GM23248 (cell line): Measurements from ENCODE around the gene PPFIBP2. TPM values are rescaled to one million over a fixed set of nuclear protein-coding genes. Genes with fewer than 3 reads are reported as not detected.
"Not testable (repeated sequence)": the region's sequence is repeated elsewhere in the genome, so short reads cannot be mapped to it uniquely, and the experiment has no call there.

Experiments
- DNase-seq: peaks from one replicate; pipeline ENCODE4 v3.0.0-alpha.2; 2015
- H2AFZ ChIP-seq: fragments of 200-600 bp; sonication (generic); 2 replicates; pipeline ENCODE4 v1.6.1; 2016; ENCODE audit warnings: antibody characterized with exemption
- H3F3A ChIP-seq: fragments of 200-600 bp; sonication (generic); 2 replicates; pipeline ENCODE4 v1.6.1; 2016; ENCODE audit warnings: mild to moderate bottlenecking, antibody characterized with exemption, mixed run types; ENCODE audit not compliant: insufficient read depth
- H3K27ac ChIP-seq: fragments of 200-600 bp; sonication (generic); 2 replicates; pipeline ENCODE4 v1.5.1; 2016; ENCODE audit warnings: mild to moderate bottlenecking
- H3K27me3 ChIP-seq: fragments of 200-600 bp; sonication (generic); replicated peaks from 2 replicates; pipeline ENCODE4 v1.6.1; 2016; ENCODE audit warnings: mild to moderate bottlenecking; ENCODE audit not compliant: insufficient read depth
- H3K36me3 ChIP-seq: fragments of 200-600 bp; sonication (generic); 2 replicates; pipeline ENCODE4 v1.6.1; 2016; ENCODE audit warnings: low read depth, mild to moderate bottlenecking
- H3K4me1 ChIP-seq: fragments of 200-600 bp; sonication (generic); 2 replicates; pipeline ENCODE4 v1.6.1; 2016; ENCODE audit warnings: mild to moderate bottlenecking; ENCODE audit not compliant: insufficient read depth
- H3K4me2 ChIP-seq: fragments of 200-600 bp; sonication (generic); one replicate; pipeline ENCODE4 v1.6.1; 2016; ENCODE audit warnings: mild to moderate bottlenecking; ENCODE audit not compliant: unreplicated experiment
- H3K4me3 ChIP-seq: fragments of 200-600 bp; sonication (generic); 2 replicates; pipeline ENCODE4 v1.5.1; 2016; ENCODE audit warnings: mild to moderate bottlenecking
- H3K79me2 ChIP-seq: fragments of 200-600 bp; sonication (generic); 2 replicates; pipeline ENCODE4 v1.6.1; 2016; ENCODE audit warnings: mild to moderate bottlenecking; ENCODE audit not compliant: insufficient read depth
- H3K9ac ChIP-seq: fragments of 200-600 bp; sonication (generic); 2 replicates; pipeline ENCODE4 v1.6.1; 2016; ENCODE audit warnings: mild to moderate bottlenecking
- H3K9me2 ChIP-seq: fragments of 200-600 bp; sonication (generic); 2 replicates; pipeline ENCODE4 v1.6.1; 2016; ENCODE audit warnings: mixed run types, mild to moderate bottlenecking, moderate library complexity; ENCODE audit not compliant: insufficient read depth
- H3K9me3 ChIP-seq: fragments of 200-600 bp; sonication (generic); one replicate; pipeline ENCODE4 v1.6.1; 2017; ENCODE audit warnings: low read depth
- H4K20me1 ChIP-seq: fragments of 200-600 bp; sonication (generic); 2 replicates; pipeline ENCODE4 v1.6.0; 2016; ENCODE audit not compliant: insufficient read depth
- EZH2 ChIP-seq: fragments of 200-600 bp; sonication (generic); IDR thresholded peaks from 2 replicates; pipeline ENCODE4 v1.6.1; 2018; ENCODE audit warnings: antibody characterized with exemption, mild to moderate bottlenecking; ENCODE audit not compliant: insufficient read depth, poor library complexity, severe bottlenecking
- EZH2phosphoT487 ChIP-seq: fragments of 200-600 bp; sonication (generic); IDR thresholded peaks from 2 replicates; pipeline ENCODE4 v1.6.1; 2018; ENCODE audit warnings: antibody characterized with exemption, moderate library complexity, mild to moderate bottlenecking, low read depth; ENCODE audit not compliant: insufficient read depth
- WGBS, 2 experiments: methylation state at CpG; one replicate each; pipeline ENCODE4 v1.1.6; 2015 to 2017; ENCODE audit warnings: low lambda C conversion rate in 2 of 2, low coverage in 1 of 2; ENCODE audit errors: missing lambda C conversion rate in 2 of 2; 5-methylcytosine and 5-hydroxymethylcytosine counted together
- in situ Hi-C: fragments of 300-500 bp; cut with MboI; formaldehyde crosslinking; loops from 2 replicates; pipeline ENCODE4 v1.15.0; 2020
- polyA plus RNA-seq: library from polyadenylated mRNA; unstranded; fragments of >200 nt; fragmentation: Nextera tagmentation; extraction: Ambion mirVana; gene quantifications from 2 replicates; pipeline ENCODE4 v1.2.1, GENCODE V29; 2016
- total RNA-seq: library from RNA; depleted of rRNA; stranded (reverse); fragments of >200 nt; shearing (Covaris generic); gene quantifications from 2 replicates; pipeline ENCODE4 v1.2.3, GENCODE V29; 2014

The PPFIBP2 gene
- total and polyA plus RNA-seq, 2 experiments from 2014 or later = 4.1 to 5.9 TPM

GRCh38 chr11:7512525-7513233 is 1.1 kb upstream of the PPFIBP2 start:
- 11 to 13% methylated on average over 18 of the region's 18 CpGs for WGBS, 2 experiments
- peak; percentile 76 for DNase-seq
- Histone ChIP-seq H3K4me1 (peaks cover 8% of the 10 kb centered on the region; the same call in 1 of the 2 replicates), H4K20me1 (no peaks in the 10 kb centered on the region), H3F3A (no peaks in the 10 kb centered on the region), H3K27me3 (0 out of 2 replicates have a peak, but pooled peaks cover 6% of the 10 kb centered on the region), H3K36me3 (no peaks in the 10 kb centered on the region), H3K9me3 (no peaks in the 10 kb centered on the region), H3K9ac (peak overlapping the region; percentile 85), H2AFZ (peak overlapping the region; percentile 89), H3K4me3 (peak overlapping the region; percentile 78), H3K27ac (peak overlapping the region; percentile 68), H3K79me2 (no peaks in the 10 kb centered on the region), H3K9me2 (no peaks in the 10 kb centered on the region), H3K4me2 (peak overlapping the region; percentile 79)
- TF ChIP-seq EZH2 = no peak
- TF ChIP-seq EZH2phosphoT487 = no peak
- in situ Hi-C loops = no loop called here

- H3K36me3 ChIP-seq = no peaks in the 10 kb centered on the region
- WGBS, 2 experiments = 4 to 5% methylated on average over 24 to 28 of the region's 31 CpGs
- peak overlapping the region; percentile 85 for H3K9ac ChIP-seq
- in situ Hi-C loops = no loop called here
- peaks cover 8% of the 10 kb centered on the region; the same call in 1 of the 2 replicates for H3K4me1 ChIP-seq
- no peaks in the 10 kb centered on the region for H3K9me2 ChIP-seq
- peak overlapping the region; percentile 78 for H3K4me3 ChIP-seq
- no peak overlapping the region for H3K27ac ChIP-seq
- H2AFZ ChIP-seq = peak overlapping the region; percentile 89
- no peaks in the 10 kb centered on the region for H4K20me1 ChIP-seq
- H3K9me3 ChIP-seq = no peaks in the 10 kb centered on the region
- 0 out of 2 replicates have a peak, but pooled peaks cover 6% of the 10 kb centered on the region for H3K27me3 ChIP-seq
- DNase-seq = peak; percentile 38
- peak overlapping the region; percentile 79 for H3K4me2 ChIP-seq
- no peaks in the 10 kb centered on the region for H3F3A ChIP-seq
- TF ChIP-seq EZH2 (no peak), EZH2phosphoT487 (no peak)
- no peaks in the 10 kb centered on the region for H3K79me2 ChIP-seq
Observed at GRCh38 chr11:7514099-7514591, 346 bp downstream of the PPFIBP2 start.

GRCh38 chr11:7515447-7515886 is 1.7 kb downstream of the PPFIBP2 start:
- Histone ChIP-seq H3K4me1 (peaks cover 8% of the 10 kb centered on the region; the same call in 1 of the 2 replicates), H3K27me3 (0 out of 2 replicates have a peak, but pooled peaks cover 6% of the 10 kb centered on the region), H3K36me3 (no peaks in the 10 kb centered on the region), H4K20me1 (no peaks in the 10 kb centered on the region), H3K4me3 (no peak overlapping the region), H3K79me2 (no peaks in the 10 kb centered on the region), H3K9ac (no peak overlapping the region), H3K9me3 (no peaks in the 10 kb centered on the region), H3K9me2 (no peaks in the 10 kb centered on the region), H3F3A (no peaks in the 10 kb centered on the region), H3K4me2 (no peak overlapping the region), H3K27ac (no peak overlapping the region), H2AFZ (no peak overlapping the region)
- in situ Hi-C loops = no loop called here
- DNase-seq = no peak
- no peak for TF ChIP-seq EZH2phosphoT487
- no peak for TF ChIP-seq EZH2
- WGBS, 2 experiments = 71 to 76% methylated on average over 1 of the region's 1 CpG

- DNase-seq = no peak
- no peaks in the 10 kb centered on the region for H4K20me1 ChIP-seq
- no peak overlapping the region for H2AFZ ChIP-seq
- no peak overlapping the region for H3K4me3 ChIP-seq
- no peaks in the 10 kb centered on the region for H3K9me3 ChIP-seq
- TF ChIP-seq EZH2 (no peak), EZH2phosphoT487 (no peak)
- H3K27me3 ChIP-seq = 0 out of 2 replicates have a peak, but pooled peaks cover 6% of the 10 kb centered on the region
- in situ Hi-C loops = no loop called here
- no peak overlapping the region for H3K27ac ChIP-seq
- 87 to 93% methylated on average over 12 of the region's 12 CpGs for WGBS, 2 experiments
- H3F3A ChIP-seq = no peaks in the 10 kb centered on the region
- H3K4me1 ChIP-seq = peaks cover 8% of the 10 kb centered on the region; the same call in 1 of the 2 replicates
- H3K79me2 ChIP-seq = no peaks in the 10 kb centered on the region
- no peak overlapping the region for H3K4me2 ChIP-seq
- H3K9ac ChIP-seq = no peak overlapping the region
- no peaks in the 10 kb centered on the region for H3K36me3 ChIP-seq
- H3K9me2 ChIP-seq = no peaks in the 10 kb centered on the region
Observed at GRCh38 chr11:7516475-7516874, 2.7 kb downstream of the PPFIBP2 start.

GRCh38 chr11:7517743-7518142 is 3.9 kb downstream of the PPFIBP2 start:
- WGBS, 2 experiments = 84 to 88% methylated on average over 13 of the region's 13 CpGs
- H3K4me1 ChIP-seq, H2AFZ ChIP-seq, H3K4me3 ChIP-seq, H3K9me2 ChIP-seq, in situ Hi-C loops, H3K9me3 ChIP-seq, H3K4me2 ChIP-seq, H3K79me2 ChIP-seq, H4K20me1 ChIP-seq, DNase-seq, H3K27ac ChIP-seq, H3K27me3 ChIP-seq, H3F3A ChIP-seq, H3K36me3 ChIP-seq, H3K9ac ChIP-seq: not testable (repeated sequence)
